Testis (tissue), 2 donors: Measurements from ENCODE around the gene TNRC6A.

Experiments
- CTCF ChIP-seq, 3 experiments: fragments of 450-650 bp in 2 of 3; fragments of 200-600 bp in 1 of 3; sonication (generic) in 1 of 3; IDR thresholded peaks; one replicate each; pipeline ENCODE4 v1.5.1; 2016 to 2019; ENCODE audit warnings: antibody characterized with exemption in 3 of 3, mild to moderate bottlenecking in 2 of 3, moderate library complexity in 1 of 3
- POLR2A ChIP-seq: fragments of 450-650 bp; IDR thresholded peaks from one replicate; pipeline ENCODE4 v1.6.1; 2017; ENCODE audit warnings: antibody characterized with exemption, mild to moderate bottlenecking, moderate library complexity

GRCh38 chr16:24688359-24688758, 41.1 kb upstream of the TNRC6A start:
- TF ChIP-seq POLR2A (no peak), CTCF (IDR thresholded peaks at IDR 0.05) (no peak)
